OCI-LY7 (cell line): ENCODE results near the gene TMEM191C. TPM values are rescaled to one million over a fixed set of nuclear protein-coding genes. Genes with fewer than 3 reads are reported as not detected.
"Not testable (repeated sequence)": the region's sequence is repeated elsewhere in the genome, so short reads cannot be mapped to it uniquely, and the experiment has no call there.

ENCODE experiments used
- BruUV-seq: library from RNA; stranded (reverse); fragments of 400-500 nt; replicated peaks from 2 replicates; lab custom pipeline; 2021; lab: Mats Ljungman, UMichigan
- CTCF ChIA-PET: fragments of 300-600 bp; sonication (Branson Sonifier 250); formaldehyde crosslinking; loops from one replicate; lab custom pipeline; 2022; ENCODE audit warnings: antibody characterized with exemption; ENCODE audit not compliant: unreplicated experiment; lab: Charles Lee
- POLR2A ChIA-PET: fragments of 300-600 bp; sonication (Branson Sonifier 250); formaldehyde crosslinking; loops from one replicate; lab custom pipeline; 2022; ENCODE audit warnings: antibody characterized with exemption; lab: Charles Lee
- DNase-seq: peaks from one replicate; pipeline ENCODE4 v3.0.0-alpha.2; 2015; ENCODE audit warnings: low spot score
- H2AFZ ChIP-seq: fragments of 200-600 bp; sonication (generic), shearing (Covaris generic); 2 replicates; pipeline ENCODE4 v1.6.1; 2014; ENCODE audit warnings: mild to moderate bottlenecking, antibody characterized with exemption, low read length, moderate library complexity
- H3K27ac ChIP-seq: fragments of 200-600 bp; sonication (generic); 2 replicates; pipeline ENCODE4 v1.5.1; 2014; ENCODE audit warnings: mixed run types, low read depth, mild to moderate bottlenecking, moderate library complexity, low read length, inconsistent platforms; ENCODE audit not compliant: poor library complexity, severe bottlenecking
- H3K36me3 ChIP-seq: fragments of 200-600 bp; sonication (generic); 2 replicates; pipeline ENCODE4 v1.6.1; 2014; ENCODE audit warnings: mild to moderate bottlenecking, antibody characterized with exemption, low read length, moderate library complexity, mixed read lengths; ENCODE audit not compliant: insufficient read depth
- H3K4me1 ChIP-seq: fragments of 200-600 bp; sonication (generic); 2 replicates; pipeline ENCODE4 v1.5.1; 2014; ENCODE audit warnings: mild to moderate bottlenecking, low read length; ENCODE audit not compliant: insufficient read depth, poor library complexity, severe bottlenecking
- H3K4me2 ChIP-seq: fragments of 200-600 bp; sonication (generic); 2 replicates; pipeline ENCODE4 v1.6.1; 2014; ENCODE audit warnings: mild to moderate bottlenecking, low read length
- H3K4me3 ChIP-seq: fragments of 200-600 bp; sonication (generic); 2 replicates; pipeline ENCODE4 v1.5.1; 2014; ENCODE audit warnings: mild to moderate bottlenecking, low read depth, low read length; ENCODE audit not compliant: poor library complexity, severe bottlenecking
- H3K79me2 ChIP-seq: fragments of 200-600 bp; sonication (generic); 2 replicates; pipeline ENCODE4 v1.6.1; 2016; ENCODE audit warnings: low read depth, mild to moderate bottlenecking, low read length, moderate library complexity, mixed read lengths; ENCODE audit not compliant: insufficient read depth
- H3K9me2 ChIP-seq: fragments of 200-600 bp; sonication (generic); 2 replicates; pipeline ENCODE4 v1.6.1; 2016; ENCODE audit warnings: mild to moderate bottlenecking, low read length, mixed read lengths; ENCODE audit not compliant: insufficient read depth
- H3K9me3 ChIP-seq: fragments of 200-600 bp; sonication (generic); 2 replicates; pipeline ENCODE4 v1.6.1; 2014; ENCODE audit warnings: mild to moderate bottlenecking, mixed run types, low read length, mixed read lengths
- H4K20me1 ChIP-seq: fragments of 200-600 bp; sonication (generic); 2 replicates; pipeline ENCODE4 v1.6.1; 2014; ENCODE audit warnings: mild to moderate bottlenecking, antibody characterized with exemption, low read length, moderate library complexity, mixed read lengths; ENCODE audit not compliant: insufficient read depth
- intact Hi-C: fragments of 100-400 bp; cut with micrococcal nuclease; formaldehyde crosslinking; loops from one replicate; pipeline ENCODE4 v1.10.0; 2022; ENCODE audit not compliant: unreplicated experiment
- total RNA-seq, 2 experiments: library from RNA; depleted of rRNA in 1 of 2; stranded (reverse); fragments of >200 nt in 1 of 2; shearing (Covaris generic) in 1 of 2; gene quantifications; 2 replicates each; pipeline ENCODE4 v1.2.3, GENCODE V29; 2014 to 2022

Gene TMEM191C
- total RNA-seq, 2 experiments from 2014 or later, result 1.2 to 2.2 TPM

DNA sequence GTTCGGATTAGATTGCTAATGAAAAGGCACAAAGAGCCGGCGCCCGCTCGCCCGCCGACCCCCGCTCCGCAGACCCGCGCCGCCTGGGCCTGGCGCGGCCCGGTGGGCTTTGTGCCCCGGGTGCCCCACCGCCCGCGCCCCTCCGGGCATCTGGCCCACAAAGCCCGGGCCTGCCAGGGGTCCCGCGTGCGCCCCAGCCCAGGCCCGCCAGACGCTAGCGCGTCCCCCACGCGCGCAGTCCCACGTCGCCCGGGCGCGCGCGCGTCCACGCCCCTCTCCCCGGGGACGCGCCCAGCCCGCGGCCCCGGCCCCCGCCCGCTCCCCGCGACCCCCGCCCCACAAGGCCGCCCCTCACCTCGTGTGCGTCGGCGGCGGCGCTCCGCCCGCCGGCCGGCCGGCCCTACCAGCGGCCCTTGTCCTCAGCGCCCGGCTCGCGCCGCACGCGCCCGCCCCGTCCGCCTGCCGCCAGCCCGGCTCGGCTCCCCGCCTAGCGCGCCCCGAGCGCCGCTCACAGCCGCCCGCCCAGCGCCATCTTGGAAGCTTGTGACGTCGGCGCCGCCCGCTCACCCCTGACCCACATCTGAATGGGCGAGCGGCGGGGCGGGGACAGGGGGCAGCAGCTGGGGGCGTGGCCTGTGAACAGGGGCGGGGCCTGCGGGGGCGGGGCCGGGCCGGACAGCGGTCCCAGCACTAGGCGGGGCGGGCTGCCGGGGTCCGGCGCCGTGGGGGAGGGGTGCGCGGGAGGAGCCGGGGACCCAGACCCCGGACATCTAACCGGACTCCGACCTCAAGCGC, 50.0 kb downstream of the TMEM191C start:
- H3K79me2 ChIP-seq, intact Hi-C loops, H3K4me2 ChIP-seq, H2AFZ ChIP-seq, H3K9me2 ChIP-seq, H4K20me1 ChIP-seq, BruUV-seq, CTCF ChIA-PET, H3K27ac ChIP-seq, POLR2A ChIA-PET, H3K9me3 ChIP-seq, DNase-seq, H3K36me3 ChIP-seq, H3K4me1 ChIP-seq, H3K4me3 ChIP-seq: not testable (repeated sequence)

Other genes starting within 250 kb of the TMEM191C start
- gene RIMBP3B, start 83.6 kb upstream of the TMEM191C start, total RNA-seq (2014; rRNA removed; shearing (Covaris generic)), result 2.4 and 3.4 TPM in 2 replicates
- 1.1 and 1.5 TPM in 2 replicates for gene RIMBP3B, start 83.6 kb upstream of the TMEM191C start, total RNA-seq (2022)
- gene HIC2, start 50.0 kb upstream of the TMEM191C start, total RNA-seq (2014; rRNA removed; shearing (Covaris generic)), result 11.3 TPM in 2 replicates
- 9.2 and 9.8 TPM in 2 replicates for gene HIC2, start 50.0 kb upstream of the TMEM191C start, total RNA-seq (2022)
- gene RIMBP3C, start 84.1 kb downstream of the TMEM191C start, total RNA-seq (2014; rRNA removed; shearing (Covaris generic)), result 0.15 and 0.69 TPM in 2 replicates
- 1.1 and 2.0 TPM in 2 replicates for gene RIMBP3C, start 84.1 kb downstream of the TMEM191C start, total RNA-seq (2022)
- 61.2 and 63.8 TPM in 2 replicates for gene UBE2L3, start 100.3 kb downstream of the TMEM191C start, total RNA-seq (2014; rRNA removed; shearing (Covaris generic))
- 67.1 and 67.8 TPM in 2 replicates for gene UBE2L3, start 100.3 kb downstream of the TMEM191C start, total RNA-seq (2022)
- gene YDJC, start 162.6 kb downstream of the TMEM191C start, total RNA-seq (2014; rRNA removed; shearing (Covaris generic)), result 75.6 and 81.1 TPM in 2 replicates
- gene YDJC, start 162.6 kb downstream of the TMEM191C start, total RNA-seq (2022), result 59.0 and 59.3 TPM in 2 replicates
- 1.5 and 1.7 TPM in 2 replicates for gene CCDC116, start 165.4 kb downstream of the TMEM191C start, total RNA-seq (2014; rRNA removed; shearing (Covaris generic))
- gene CCDC116, start 165.4 kb downstream of the TMEM191C start, total RNA-seq (2022), result 3.1 and 3.5 TPM in 2 replicates
- gene SDF2L1, start 174.9 kb downstream of the TMEM191C start, total RNA-seq (2014; rRNA removed; shearing (Covaris generic)), result 66.8 and 89.1 TPM in 2 replicates
- 39.6 and 60.5 TPM in 2 replicates for gene SDF2L1, start 174.9 kb downstream of the TMEM191C start, total RNA-seq (2022)
- 58.5 and 59.9 TPM in 2 replicates for gene PPIL2, start 198.6 kb downstream of the TMEM191C start, total RNA-seq (2014; rRNA removed; shearing (Covaris generic))
- 86.3 and 92.7 TPM in 2 replicates for gene PPIL2, start 198.6 kb downstream of the TMEM191C start, total RNA-seq (2022)